Naive thymus-derived CD8-positive, alpha-beta T cell (primary cell): Measurements from ENCODE around the gene AHNAK. TPM values are rescaled to one million over a fixed set of nuclear protein-coding genes. Genes with fewer than 3 reads are reported as not detected.

ENCODE experiments used
- ATAC-seq, 2 donors: fragments of 150-1000 bp; cut with Tn5 transposase in 1 of 2; sonication (Bioruptor Pico), chemical (Tn5 transposase) in 1 of 2; 1 replicate in 1 of 2; 2 replicates in 1 of 2; pipeline ENCODE4 v1.10.0; 2021; ENCODE audit warnings: mild to moderate bottlenecking in 2 of 2, moderate library complexity in 2 of 2
- POLR2A ChIA-PET: fragments of 350-600 bp; sonication (Branson Sonifier 250); formaldehyde crosslinking; loops from one replicate; lab custom pipeline; 2021; ENCODE audit warnings: antibody characterized with exemption; lab: Charles Lee
- DNase-seq, 10 donors: peaks; one replicate each; pipeline versions ENCODE4 v3.0.0 to v3.0.0-alpha.2; 2020 to 2022
- H3K27ac Mint-ChIP-seq, 10 donors: one replicate each; pipeline ENCODE4 v1.8.0; 2020 to 2022; ENCODE audit warnings: mild to moderate bottlenecking in 10 of 10, mixed read lengths in 10 of 10, moderate library complexity in 4 of 10, inconsistent platforms in 1 of 10
- H3K27me3 Mint-ChIP-seq, 5 donors: one replicate each; pipeline ENCODE4 v1.8.0; 2021 to 2022; ENCODE audit warnings: mixed read lengths in 5 of 5
- H3K36me3 Mint-ChIP-seq, 3 donors: one replicate each; pipeline ENCODE4 v1.8.0; 2020 to 2022; ENCODE audit warnings: mixed read lengths in 3 of 3, mild to moderate bottlenecking in 2 of 3, inconsistent platforms in 1 of 3
- H3K4me1 Mint-ChIP-seq, 4 donors: one replicate each; pipeline ENCODE4 v1.8.0; 2021 to 2022; ENCODE audit warnings: mixed read lengths in 4 of 4
- H3K4me3 Mint-ChIP-seq, 10 donors: one replicate each; pipeline ENCODE4 v1.8.0; 2020 to 2022; ENCODE audit warnings: mild to moderate bottlenecking in 10 of 10, mixed read lengths in 10 of 10, moderate library complexity in 6 of 10, inconsistent platforms in 1 of 10
- H3K9me3 Mint-ChIP-seq, 9 donors: one replicate each; pipeline ENCODE4 v1.8.0; 2020 to 2022; ENCODE audit warnings: mixed read lengths in 9 of 9, mild to moderate bottlenecking in 3 of 9, inconsistent platforms in 1 of 9, moderate library complexity in 1 of 9
- polyA plus RNA-seq, 3 donors: library from polyadenylated mRNA; unstranded; fragments of 300-500 nt; fragmentation: Illumina TruSeq; gene quantifications; one replicate each; pipeline ENCODE4 v1.2.3, GENCODE V29; 2021
- total RNA-seq, 8 experiments: library from RNA in 2 of 8; stranded (reverse) in 2 of 8; gene quantifications; one replicate each; pipeline ENCODE4 v1.2.3 and lab custom pipeline; 2021 to 2026

AHNAK gene
- total and polyA plus RNA-seq, 5 experiments from 2014 or later = 7.7 to 231 (median 19.8) TPM

DNA sequence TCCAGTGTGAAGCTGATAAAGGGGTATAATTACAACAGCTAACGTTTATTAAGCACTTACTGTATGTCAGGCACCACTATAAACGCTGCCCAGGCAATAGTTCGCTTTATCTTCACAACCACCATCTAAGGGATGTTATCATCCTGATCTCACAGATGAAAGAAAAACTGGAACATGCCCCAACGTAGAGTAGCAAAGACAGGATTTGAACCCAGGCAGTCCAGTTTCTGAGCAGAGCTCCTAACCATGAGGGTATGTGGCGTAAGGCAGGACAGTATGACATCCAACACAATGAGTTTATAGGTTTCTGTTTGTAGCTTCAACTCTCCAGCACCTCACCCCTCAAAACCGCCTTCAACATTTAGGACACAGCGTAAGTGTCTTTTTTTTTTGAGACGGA lies 59.5 kb downstream of the AHNAK start:
- Mint-ChIP-seq H3K27me3 (peaks cover 2 to 11% (median 3%) of the 10 kb centered on the region in 5 donors), H3K27ac (peak overlapping the region in 4 of 10 donors; percentile 29 to 84 (median 46)), H3K9me3 (no peaks in the 10 kb centered on the region), H3K4me1 (peaks cover 2 to 9% (median 6%) of the 10 kb centered on the region in 4 donors), H3K4me3 (no peak overlapping the region), H3K36me3 (no peaks in the 10 kb centered on the region)
- DNase-seq (no peak), ATAC-seq (no peak)
- POLR2A ChIA-PET = interaction anchor here (1.2 kb wide), 1 partner anchor 62 kb away, joined by 6 read pairs; no protein-coding TSS in a partner anchor

DNA sequence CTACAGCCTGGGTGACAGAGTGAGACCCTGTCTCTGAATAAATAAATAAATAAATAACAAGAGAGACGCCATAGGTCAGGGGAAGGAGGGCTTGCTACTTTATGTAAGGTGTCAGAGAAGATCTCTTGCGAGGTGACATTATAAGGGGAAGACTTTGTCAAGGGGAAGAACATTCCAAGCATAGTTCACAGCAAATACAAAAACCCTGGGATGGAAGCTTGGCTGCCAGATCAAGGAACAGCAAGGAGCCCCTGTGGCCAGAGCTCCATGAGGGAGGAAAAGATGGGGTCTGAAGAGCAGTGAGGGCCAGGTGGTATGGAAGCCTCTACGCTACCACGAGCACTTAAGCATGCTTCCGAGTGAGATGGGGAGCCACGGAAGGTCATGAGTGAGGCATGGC lies 62.3 kb downstream of the AHNAK start:
- peaks cover 2 to 9% (median 6%) of the 10 kb centered on the region in 4 donors for H3K4me1 Mint-ChIP-seq
- POLR2A ChIA-PET = interaction anchor here (0.6 to 0.7 kb wide), 2 partner anchors 23 to 55 kb away, joined by 3 to 8 read pairs; no protein-coding TSS in a partner anchor
- DNase-seq = no peak
- no peaks in the 10 kb centered on the region for H3K36me3 Mint-ChIP-seq
- H3K27me3 Mint-ChIP-seq = peaks cover 0 to 3% (median 0%) of the 10 kb centered on the region in 5 donors
- H3K27ac Mint-ChIP-seq = peak overlapping the region in 3 of 10 donors; percentile 1 to 17 (median 5)
- no peak overlapping the region for H3K4me3 Mint-ChIP-seq
- H3K9me3 Mint-ChIP-seq = no peaks in the 10 kb centered on the region
- no peak for ATAC-seq

DNA sequence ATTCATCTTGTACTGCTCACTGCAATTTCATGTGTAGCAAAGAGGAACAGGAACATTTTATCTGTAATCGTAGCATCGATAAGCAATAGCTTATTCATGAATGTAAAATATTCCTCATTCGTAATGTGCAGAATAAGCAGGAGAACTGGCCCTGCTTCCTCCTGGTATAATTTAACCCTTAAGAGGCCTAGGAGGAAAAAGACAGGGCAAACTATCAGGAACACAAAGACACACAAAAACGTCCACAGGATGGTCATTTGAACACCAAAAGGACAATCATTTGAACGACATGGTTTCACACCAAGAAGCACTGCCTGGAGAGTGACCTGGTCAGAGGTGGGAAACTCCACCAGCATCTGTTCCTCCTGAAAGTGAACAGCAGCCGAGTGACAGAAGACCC lies 63.9 kb downstream of the AHNAK start:
- Mint-ChIP-seq H3K9me3 (no peaks in the 10 kb centered on the region), H3K27ac (no peak overlapping the region), H3K4me3 (no peak overlapping the region), H3K36me3 (no peaks in the 10 kb centered on the region), H3K4me1 (peaks cover 0 to 5% (median 4%) of the 10 kb centered on the region in 4 donors), H3K27me3 (peaks cover 0 to 1% (median 0%) of the 10 kb centered on the region in 5 donors)
- DNase-seq (no peak), ATAC-seq (no peak)
- POLR2A ChIA-PET = no interaction called here

DNA sequence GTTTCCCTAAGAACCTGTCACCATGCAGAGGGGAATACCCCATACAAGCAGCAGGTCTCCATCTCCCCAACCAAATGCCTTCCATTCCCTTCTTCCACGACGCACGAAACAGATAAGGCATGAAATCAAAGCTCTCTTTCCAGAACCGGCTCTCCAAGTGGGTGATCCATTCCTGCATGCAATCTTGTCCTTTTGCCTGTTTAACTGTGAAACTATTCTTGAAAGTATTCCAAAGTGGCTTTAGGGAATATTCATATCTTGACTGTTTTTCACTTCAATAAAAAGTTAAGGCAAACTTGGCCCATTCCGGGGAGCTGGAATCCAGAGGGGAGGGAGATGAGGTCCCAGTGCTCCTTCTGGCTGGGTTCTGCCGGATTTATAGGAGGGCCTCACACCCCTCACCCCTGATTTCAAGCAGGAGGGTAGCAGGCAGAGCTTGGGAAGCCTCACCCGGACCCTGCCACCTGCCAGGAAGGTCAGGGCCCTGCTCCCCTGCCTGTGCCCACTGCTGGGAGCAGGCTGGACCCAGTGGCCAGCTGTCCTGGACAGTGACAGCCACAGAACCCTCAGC lies 66.9 kb downstream of the AHNAK start:
- POLR2A ChIA-PET = no interaction called here

DNA sequence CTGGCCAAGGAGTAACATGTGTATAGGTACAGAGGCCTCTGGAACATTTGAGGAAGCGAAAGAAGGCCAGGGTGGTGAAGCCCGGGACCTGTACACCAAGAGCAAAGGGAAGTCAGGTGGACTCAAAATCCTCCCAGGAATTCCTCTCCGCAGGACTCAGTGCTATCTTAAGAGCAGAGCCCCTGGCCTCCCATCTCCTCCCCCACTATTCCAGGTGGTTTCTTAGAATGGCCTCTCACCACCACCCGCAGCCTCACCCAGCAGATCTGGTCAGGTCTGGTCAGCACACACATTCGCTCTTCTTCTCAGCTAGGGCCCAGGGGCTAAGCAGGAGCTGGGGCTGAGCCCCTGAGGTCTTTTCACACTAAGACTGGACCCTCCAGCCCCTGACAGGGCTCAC lies 68.7 kb downstream of the AHNAK start:
- Mint-ChIP-seq H3K4me3 (no peak overlapping the region), H3K27ac (peak overlapping the region in 1 of 10 donors; percentile 37), H3K9me3 (no peaks in the 10 kb centered on the region), H3K4me1 (no peaks in the 10 kb centered on the region), H3K36me3 (no peaks in the 10 kb centered on the region), H3K27me3 (no peaks in the 10 kb centered on the region)
- ATAC-seq = no peak
- DNase-seq = no peak
- POLR2A ChIA-PET = no interaction called here

More for the DNA sequence above, 66.9 kb downstream of the AHNAK start:
- Mint-ChIP-seq H3K27me3 (no peaks in the 10 kb centered on the region), H3K27ac (no peak overlapping the region), H3K4me1 (no peaks in the 10 kb centered on the region), H3K4me3 (no peak overlapping the region), H3K36me3 (no peaks in the 10 kb centered on the region), H3K9me3 (no peaks in the 10 kb centered on the region)
- DNase-seq = no peak
- no peak for ATAC-seq

DNA sequence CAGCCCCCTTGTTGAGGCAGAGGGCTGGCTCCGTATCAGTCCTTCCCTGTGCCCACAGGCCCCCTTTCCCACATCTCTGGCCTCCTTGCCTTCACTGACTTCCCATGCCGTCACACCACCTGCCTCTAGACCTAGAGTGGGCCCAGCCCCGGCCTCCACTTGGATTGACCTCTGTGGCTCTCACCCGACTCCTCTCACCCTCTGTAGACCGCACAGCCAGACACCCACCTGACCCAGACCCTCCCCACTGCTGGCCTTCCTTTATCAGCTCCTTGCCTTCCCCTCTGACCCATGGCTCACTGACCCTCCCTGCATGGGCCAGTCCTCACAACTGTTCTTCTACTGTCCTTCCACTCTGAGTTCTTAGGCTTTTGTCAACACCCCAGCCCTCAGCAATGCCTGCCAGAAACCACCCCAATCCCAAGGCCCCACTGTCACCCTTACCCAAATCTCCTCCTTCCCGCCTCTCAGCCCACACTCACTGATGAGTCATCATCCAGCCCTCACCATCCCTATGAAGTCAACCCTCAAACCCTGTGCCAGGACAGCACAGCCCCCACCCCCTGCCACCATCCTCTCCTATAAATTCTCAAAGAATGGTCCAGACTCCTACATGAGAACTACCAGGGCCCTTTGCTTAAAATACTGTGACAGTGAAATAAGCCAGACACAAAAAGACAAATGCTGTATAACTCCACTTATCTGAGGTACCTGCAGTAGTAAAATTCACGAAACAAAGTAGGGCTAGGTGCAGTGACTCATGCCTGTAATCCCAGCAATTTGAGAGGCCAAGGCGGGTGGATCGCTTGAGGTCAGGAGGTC lies 74.3 kb downstream of the AHNAK start:
- Mint-ChIP-seq H3K27me3 (no peaks in the 10 kb centered on the region), H3K4me1 (peaks cover 0 to 2% (median 0%) of the 10 kb centered on the region in 4 donors), H3K27ac (peak overlapping the region in 2 of 10 donors; percentile 58 to 60), H3K36me3 (no peaks in the 10 kb centered on the region), H3K9me3 (no peaks in the 10 kb centered on the region), H3K4me3 (no peak overlapping the region)
- no peak for ATAC-seq
- DNase-seq = no peak
- POLR2A ChIA-PET = no interaction called here

DNA sequence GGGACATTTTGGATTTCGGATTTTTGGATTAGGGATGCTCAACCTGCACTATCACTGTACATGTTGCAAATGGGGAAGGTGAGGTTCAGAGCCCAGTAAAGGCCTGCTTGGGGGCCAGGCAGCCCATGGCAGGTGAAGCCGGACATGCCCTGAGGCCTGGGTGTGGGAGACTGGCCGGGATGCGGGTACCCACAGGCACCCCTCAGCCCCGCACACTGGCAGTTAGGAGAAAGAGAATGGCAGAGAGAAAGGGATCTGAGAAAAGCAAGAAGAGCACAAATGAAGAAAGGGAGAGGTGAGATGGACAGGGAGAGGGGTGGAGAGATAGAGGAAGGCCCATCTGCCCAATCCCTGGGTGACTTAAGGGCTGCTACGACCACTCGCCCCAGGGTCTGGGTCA lies 75.0 kb downstream of the AHNAK start:
- Mint-ChIP-seq H3K36me3 (no peaks in the 10 kb centered on the region), H3K27me3 (no peaks in the 10 kb centered on the region), H3K27ac (peak overlapping the region in 1 of 10 donors; percentile 38), H3K9me3 (no peaks in the 10 kb centered on the region), H3K4me3 (no peak overlapping the region), H3K4me1 (peaks cover 0 to 2% (median 0%) of the 10 kb centered on the region in 4 donors)
- no peak for ATAC-seq
- POLR2A ChIA-PET = no interaction called here
- no peak for DNase-seq

DNA sequence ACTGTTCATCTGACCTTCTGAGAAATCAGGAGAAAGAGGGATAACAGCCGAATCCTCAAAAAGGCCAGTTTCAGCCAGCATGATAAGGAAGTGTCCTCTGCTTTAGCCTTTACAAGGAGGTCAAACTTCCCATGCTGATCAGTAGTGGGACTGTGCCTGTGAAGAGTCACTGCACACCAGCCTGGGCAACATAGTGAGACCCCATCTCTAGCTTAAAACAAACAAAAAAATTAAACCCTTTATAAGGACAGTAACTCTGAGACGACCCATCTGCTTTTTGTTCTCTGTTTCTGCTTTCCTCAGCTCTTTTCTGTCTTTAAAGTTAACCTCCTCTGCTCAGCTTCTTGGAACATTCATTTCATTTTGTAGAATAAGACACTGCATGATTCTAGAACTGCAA lies 78.0 kb downstream of the AHNAK start:
- no peak overlapping the region for H3K4me3 Mint-ChIP-seq
- H3K4me1 Mint-ChIP-seq = peaks cover 0 to 2% (median under 1%) of the 10 kb centered on the region in 4 donors
- no peaks in the 10 kb centered on the region for H3K27me3 Mint-ChIP-seq
- no peaks in the 10 kb centered on the region for H3K36me3 Mint-ChIP-seq
- POLR2A ChIA-PET = no interaction called here
- no peak for DNase-seq
- no peak overlapping the region for H3K27ac Mint-ChIP-seq
- no peak for ATAC-seq
- no peaks in the 10 kb centered on the region for H3K9me3 Mint-ChIP-seq

DNA sequence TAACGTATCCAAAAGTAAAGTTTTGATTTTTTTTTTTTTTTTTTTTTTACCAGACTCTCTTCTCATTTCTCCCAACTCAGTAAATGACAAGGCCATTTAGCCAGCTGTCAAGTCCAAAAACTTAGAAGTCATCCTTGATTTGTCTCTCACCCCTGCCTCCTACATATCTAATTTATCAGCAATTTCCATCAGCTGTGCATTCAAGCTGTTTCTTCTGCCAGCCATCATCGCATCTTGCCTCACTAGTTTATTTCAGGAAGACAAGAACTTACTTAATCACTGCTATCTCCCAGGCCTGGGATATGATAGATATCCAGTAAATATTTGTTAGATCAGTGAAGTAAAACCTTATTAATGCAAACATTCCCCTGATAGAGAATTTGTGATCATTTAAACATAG lies 80.2 kb downstream of the AHNAK start:
- Mint-ChIP-seq H3K9me3 (no peaks in the 10 kb centered on the region), H3K4me1 (peaks cover 0 to 12% (median 2%) of the 10 kb centered on the region in 4 donors), H3K27me3 (no peaks in the 10 kb centered on the region), H3K4me3 (no peak overlapping the region), H3K27ac (peak overlapping the region in 1 of 10 donors; percentile 3), H3K36me3 (no peaks in the 10 kb centered on the region)
- ATAC-seq (no peak), DNase-seq (no peak)
- POLR2A ChIA-PET = interaction anchor here (0.6 kb wide), 1 partner anchor 68 kb away, joined by 3 read pairs; no protein-coding TSS in a partner anchor

DNA sequence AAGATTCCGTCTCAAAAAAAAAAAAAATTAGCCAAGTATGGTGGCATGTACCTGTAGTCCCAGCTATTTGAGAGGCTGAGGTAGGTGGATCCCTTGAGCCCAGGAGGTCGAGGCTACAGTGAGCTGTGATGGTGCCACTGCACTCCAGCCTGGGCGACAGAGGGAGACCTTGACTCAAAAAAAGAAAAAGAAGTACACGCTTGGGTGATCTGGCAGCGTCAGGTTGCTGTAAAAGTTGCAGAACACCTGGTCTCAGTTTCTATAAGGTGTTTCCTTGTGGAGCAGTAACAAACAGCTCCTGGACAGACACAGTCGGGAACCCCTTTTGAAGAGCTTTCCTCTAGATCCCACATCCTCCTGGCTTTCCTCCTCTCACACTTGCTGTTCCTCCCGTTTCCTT lies 82.0 kb downstream of the AHNAK start:
- POLR2A ChIA-PET = no interaction called here
- ATAC-seq = no peak
- H3K4me1 Mint-ChIP-seq = peaks cover 0 to 12% (median 2%) of the 10 kb centered on the region in 4 donors
- H3K4me3 Mint-ChIP-seq = no peak overlapping the region
- H3K27ac Mint-ChIP-seq = peak overlapping the region in 1 of 10 donors; percentile 37
- DNase-seq = no peak
- no peaks in the 10 kb centered on the region for H3K36me3 Mint-ChIP-seq
- H3K9me3 Mint-ChIP-seq = no peaks in the 10 kb centered on the region
- H3K27me3 Mint-ChIP-seq = no peaks in the 10 kb centered on the region

DNA sequence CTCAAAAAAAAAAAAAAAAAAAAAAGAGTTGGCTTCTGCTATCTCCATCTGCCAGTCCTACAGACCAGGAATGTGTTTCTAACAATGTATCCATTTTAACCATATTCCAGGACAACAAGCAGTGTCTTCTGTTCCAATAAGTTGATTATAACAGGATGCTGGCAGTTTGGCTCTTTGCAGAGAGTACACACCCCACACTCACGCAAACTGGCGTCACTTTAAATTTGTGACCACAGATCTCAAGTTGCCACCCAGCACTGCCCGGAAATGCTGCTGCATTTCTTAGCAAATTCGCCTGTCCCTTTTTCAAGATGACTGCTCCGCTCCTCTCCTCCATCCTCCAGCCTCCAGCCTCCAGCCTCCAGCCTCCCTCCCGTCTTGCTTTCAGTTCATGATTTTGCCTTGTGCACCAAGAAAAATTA lies 83.5 kb downstream of the AHNAK start:
- Mint-ChIP-seq H3K4me3 (peak overlapping the region in 1 of 10 donors; percentile 71), H3K27ac (peak overlapping the region in 1 of 10 donors; percentile 64), H3K27me3 (no peaks in the 10 kb centered on the region), H3K9me3 (no peaks in the 10 kb centered on the region), H3K4me1 (peaks cover 0 to 13% (median 1%) of the 10 kb centered on the region in 4 donors), H3K36me3 (no peaks in the 10 kb centered on the region)
- POLR2A ChIA-PET = no interaction called here
- ATAC-seq (no peak), DNase-seq (no peak)

DNA sequence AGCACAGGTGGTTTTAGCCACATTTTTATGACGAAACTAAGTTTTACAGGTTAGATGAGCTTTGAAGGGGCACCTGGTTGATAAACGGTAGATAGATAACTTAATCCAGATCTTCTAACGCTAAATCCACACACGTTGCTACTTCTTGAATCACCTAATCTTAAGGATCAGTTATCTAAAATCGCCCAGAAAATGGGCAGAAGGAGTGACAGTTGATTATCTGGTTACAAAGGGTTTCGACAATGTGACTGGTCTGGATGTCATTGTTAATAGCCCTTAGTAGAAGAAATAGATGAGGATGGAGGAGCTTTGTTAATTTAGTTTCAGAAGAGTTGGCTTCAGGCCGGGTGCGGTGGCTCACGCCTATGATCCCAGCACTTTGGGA lies 84.1 kb downstream of the AHNAK start:
- DNase-seq (no peak), ATAC-seq (no peak)
- Mint-ChIP-seq H3K27ac (no peak overlapping the region), H3K4me3 (no peak overlapping the region), H3K9me3 (no peaks in the 10 kb centered on the region), H3K27me3 (no peaks in the 10 kb centered on the region), H3K4me1 (peaks cover 0 to 16% (median 1%) of the 10 kb centered on the region in 4 donors), H3K36me3 (no peaks in the 10 kb centered on the region)
- POLR2A ChIA-PET = no interaction called here
